ENCODE measurements around the gene SENP1. TPM values are rescaled to one million over a fixed set of nuclear protein-coding genes. Genes with fewer than 3 reads are reported as not detected.
A peak's percentile ranks its signal among the peaks of the same experiment; 100 is the strongest.

The SENP1 gene
- total RNA-seq, 1 experiment from 2014 or later = 30.1 TPM

DNA sequence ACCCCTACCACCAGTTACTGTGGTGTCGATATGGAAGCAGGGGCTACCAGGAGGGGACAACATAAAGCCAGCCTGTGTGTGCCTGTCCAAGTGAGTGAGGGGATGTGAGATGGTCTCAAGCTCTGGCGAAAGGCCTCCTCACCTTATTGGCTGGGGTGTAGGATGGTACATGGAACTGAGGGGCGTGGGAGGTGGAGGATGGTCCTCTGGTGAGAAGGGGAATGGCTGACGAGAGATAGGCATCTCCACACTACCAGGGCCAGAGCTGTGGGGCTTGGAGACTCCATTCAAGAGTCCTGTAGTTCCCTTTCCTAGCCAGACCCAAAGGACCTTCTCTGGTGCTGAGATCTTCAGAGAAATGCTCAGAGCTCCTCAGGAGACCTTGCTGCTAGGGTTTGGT, 69.1 kb downstream of the SENP1 start:
- DNase-seq (ENCODE audit: low read depth) = no peak

DNA sequence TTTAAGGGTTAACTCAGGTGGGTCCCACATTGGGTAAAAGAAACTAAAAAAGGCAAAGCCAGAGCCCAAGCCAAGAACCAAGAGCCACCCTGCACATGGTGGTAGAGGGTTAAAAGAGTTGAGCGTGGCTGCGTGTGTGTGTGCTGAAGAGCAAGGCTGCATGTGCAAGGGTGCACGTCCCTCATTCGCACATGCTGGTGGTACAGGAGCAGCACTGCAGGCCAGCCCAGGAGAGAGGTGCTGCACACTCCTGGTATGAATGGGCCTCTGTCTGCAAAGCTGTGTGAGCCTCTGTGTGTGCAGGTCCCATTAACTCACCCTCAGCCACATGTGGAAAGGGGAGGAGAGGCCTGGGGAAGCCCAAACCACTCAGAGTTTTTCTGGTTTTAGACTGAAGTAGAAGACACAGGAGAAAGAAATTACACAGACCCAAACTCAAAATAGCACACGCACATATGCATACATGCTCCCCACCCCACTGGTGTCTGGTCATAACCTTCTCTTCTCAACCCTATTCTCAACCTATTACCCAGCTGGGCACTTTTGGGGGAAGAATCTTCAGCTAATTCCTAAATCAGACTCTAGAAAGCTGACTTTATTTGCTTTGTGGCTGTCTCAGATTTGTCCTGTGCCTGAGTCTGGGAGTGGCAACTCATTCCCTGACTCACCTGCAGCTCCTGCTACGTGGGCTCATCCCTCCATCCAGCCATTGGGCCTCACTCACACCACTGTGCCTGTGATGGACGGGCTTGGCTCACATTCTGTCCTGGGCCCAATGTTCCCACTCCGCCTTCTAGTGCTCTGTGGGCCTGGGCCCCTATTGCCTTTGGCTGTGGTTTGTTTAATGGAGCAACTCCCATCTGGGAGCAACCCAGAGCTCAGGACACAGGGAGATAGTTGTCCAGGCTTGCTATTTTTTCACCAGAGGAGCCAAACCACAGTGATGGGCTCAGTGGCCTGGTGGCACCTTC, 70.8 kb downstream of the SENP1 start:
- DNase-seq (ENCODE audit: low read depth) = no peak

GRCh38 chr12:48033451-48033850, 72.4 kb downstream of the SENP1 start:
- no peak for DNase-seq (ENCODE audit: low read depth)

- no peak for DNase-seq (ENCODE audit: low read depth)
These were observed 73.3 kb downstream of the SENP1 start for GRCh38 chr12:48032597-48032996.

- DNase-seq (ENCODE audit: low read depth) = no peak
These were observed 74.5 kb downstream of the SENP1 start for GRCh38 chr12:48031135-48031960.

- DNase-seq (ENCODE audit: low read depth) = no peak
These were observed 75.7 kb downstream of the SENP1 start for GRCh38 chr12:48030173-48030650.

DNA sequence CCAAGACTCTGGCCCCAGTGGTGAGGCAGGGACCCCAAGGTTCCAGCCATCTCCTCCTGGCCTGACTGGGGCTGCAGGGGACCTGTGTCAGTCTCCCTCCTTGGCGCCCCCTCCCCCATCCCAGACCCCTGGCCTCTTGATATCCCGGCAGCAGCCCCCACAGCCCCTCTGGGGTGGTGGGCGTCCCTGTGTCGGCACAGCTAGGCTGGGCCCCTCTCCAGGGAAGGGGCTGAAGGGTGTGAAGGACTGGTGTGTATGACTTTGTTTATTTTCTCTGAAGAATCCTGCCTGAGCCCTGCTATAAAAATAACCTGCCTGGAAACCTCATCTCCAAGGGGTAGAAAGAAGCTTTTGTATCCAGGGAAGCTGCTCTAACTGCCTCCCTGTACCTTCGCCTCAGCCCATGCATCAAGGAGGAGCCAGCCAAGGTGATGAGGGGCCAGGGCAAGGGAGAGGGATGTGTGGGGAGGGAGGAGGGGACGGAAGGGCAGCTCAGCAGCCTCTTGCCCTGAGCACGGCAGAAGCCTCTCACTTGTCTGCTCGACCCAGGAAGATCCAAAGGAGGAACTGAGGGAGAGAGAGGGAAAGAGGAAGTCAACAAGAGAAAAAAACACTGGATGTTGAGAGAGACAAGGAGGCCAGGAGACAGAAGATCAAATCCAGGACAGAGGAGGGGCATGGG, 76.2 kb downstream of the SENP1 start:
- DNase-seq (ENCODE audit: low read depth) = no peak

- no peak for DNase-seq (ENCODE audit: low read depth)
These were observed 77.1 kb downstream of the SENP1 start for GRCh38 chr12:48028541-48029431.

GRCh38 chr12:48027183-48028002, 78.5 kb downstream of the SENP1 start:
- DNase-seq (ENCODE audit: low read depth) = no peak

DNA sequence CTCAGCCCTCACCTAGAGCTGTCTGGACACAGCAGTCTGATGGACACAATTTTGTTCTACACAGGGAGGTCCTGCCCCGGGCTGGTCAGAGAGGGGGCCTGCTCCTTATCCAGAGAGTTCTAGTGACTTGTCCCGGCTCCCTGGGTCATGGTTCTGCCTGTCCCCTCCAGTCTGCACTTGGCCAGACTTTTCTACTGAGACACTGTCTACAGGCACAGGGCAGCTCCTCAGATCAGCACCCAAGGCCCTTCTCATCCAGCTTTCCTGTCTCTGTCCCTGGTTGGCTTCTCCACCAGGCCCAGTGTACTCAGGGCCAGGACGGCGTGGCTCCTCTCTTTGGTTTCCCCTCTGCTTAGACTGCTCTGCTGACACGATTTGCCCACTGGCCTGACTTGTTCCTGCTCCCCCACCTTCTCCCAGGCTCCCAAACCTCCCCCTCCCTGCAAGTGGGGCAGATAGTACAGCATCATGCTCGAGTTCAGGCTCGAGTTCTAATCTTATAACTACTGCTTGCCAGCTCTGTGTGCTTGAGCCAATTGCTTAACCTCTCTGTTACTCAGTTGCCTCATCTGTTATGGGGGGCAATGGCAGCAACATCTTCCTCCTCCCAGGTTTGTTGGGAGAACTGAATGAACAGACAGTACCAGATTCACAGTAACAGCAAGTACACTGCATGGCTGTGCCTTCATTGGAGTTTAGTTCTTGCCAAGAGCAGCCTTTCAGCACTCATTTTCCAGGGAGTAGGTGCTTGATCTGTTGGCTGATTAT, 79.6 kb downstream of the SENP1 start:
- no peak for DNase-seq (ENCODE audit: low read depth)

- no peak for DNase-seq (ENCODE audit: low read depth)
These were observed 80.6 kb downstream of the SENP1 start for GRCh38 chr12:48025281-48025680.

DNA sequence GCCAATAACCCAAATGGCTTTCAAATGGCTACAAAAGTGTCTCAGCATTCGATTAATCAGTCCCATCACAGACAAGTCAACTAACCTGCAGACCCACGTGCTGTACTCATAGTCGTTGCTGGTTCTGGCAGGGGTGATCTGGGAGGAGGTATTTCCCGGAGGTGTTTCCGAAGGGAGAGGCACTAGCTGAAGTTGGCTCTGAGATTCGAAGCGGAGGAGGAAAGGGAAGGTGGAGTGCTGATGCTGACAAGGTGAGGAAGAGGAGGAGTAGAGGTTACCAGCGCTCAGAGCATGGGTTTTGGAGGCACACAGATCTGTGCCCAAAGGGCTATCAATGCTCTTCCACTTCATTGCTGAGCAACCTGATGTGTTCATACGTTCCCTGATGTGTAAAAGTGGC, 81.1 kb downstream of the SENP1 start:
- DNase-seq (ENCODE audit: low read depth) = no peak

GRCh38 chr12:48023386-48023785, 82.5 kb downstream of the SENP1 start:
- DNase-seq (ENCODE audit: low read depth) = no peak

- no peak for DNase-seq (ENCODE audit: low read depth)
These were observed 83.0 kb downstream of the SENP1 start for GRCh38 chr12:48022676-48023385.

DNA sequence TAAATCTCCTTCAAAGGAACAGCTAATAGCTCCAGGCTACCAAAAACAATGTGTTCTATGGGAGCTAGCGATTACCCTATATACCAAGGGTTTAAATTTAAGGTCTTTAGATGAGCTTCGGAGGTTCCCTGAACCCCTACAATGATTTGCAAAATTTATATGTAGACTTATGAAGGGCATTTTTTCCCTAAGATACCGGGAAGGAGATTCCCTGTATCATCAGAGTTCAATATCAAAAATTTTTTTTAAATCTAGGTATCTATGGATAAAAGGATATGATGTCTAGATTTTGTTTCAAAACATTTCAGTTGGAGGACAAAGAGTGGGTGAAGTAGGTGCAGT, 83.7 kb downstream of the SENP1 start:
- no peak for DNase-seq (ENCODE audit: low read depth)

GRCh38 chr12:48021485-48022179, 84.2 kb downstream of the SENP1 start:
- peak; percentile 87 for DNase-seq (ENCODE audit: low read depth)

GRCh38 chr12:48019639-48020265, 86.1 kb downstream of the SENP1 start:
- no peak for DNase-seq (ENCODE audit: low read depth)

GRCh38 chr12:48018618-48018995, 87.3 kb downstream of the SENP1 start:
- DNase-seq (ENCODE audit: low read depth) = no peak

All from Daoy (cell line).